SK-N-MC (cell line): ENCODE results near the gene DEPDC1.
"Not testable (repeated sequence)": the region's sequence is repeated elsewhere in the genome, so short reads cannot be mapped to it uniquely, and the experiment has no call there.

Source experiments
- DNase-seq: peaks from one replicate; pipeline ENCODE4 v3.0.0-alpha.2; 2011; ENCODE audit warnings: low read depth, low spot score
- H3K27ac ChIP-seq: fragments of 200-600 bp; sonication (generic); 2 replicates; pipeline ENCODE4 v1.5.1; 2016; ENCODE audit warnings: mixed run types
- H3K36me3 ChIP-seq: fragments of 200-600 bp; sonication (generic); 2 replicates; pipeline ENCODE4 v1.6.1; 2017; ENCODE audit warnings: antibody characterized with exemption, low read length, mixed read lengths; ENCODE audit not compliant: insufficient read depth
- H3K4me3 ChIP-seq: fragments of 200-600 bp; sonication (generic); 2 replicates; pipeline ENCODE4 v1.5.1; 2016
- H3K9ac ChIP-seq: fragments of 200-600 bp; sonication (generic); 2 replicates; pipeline ENCODE4 v1.8.0; 2017; ENCODE audit warnings: mixed run types, mixed read lengths; ENCODE audit not compliant: insufficient read length
- H3K9me3 ChIP-seq: fragments of 200-600 bp; sonication (generic); 2 replicates; pipeline ENCODE4 v1.6.1; 2017; ENCODE audit warnings: low read depth, mild to moderate bottlenecking, antibody characterized with exemption, low read length, moderate library complexity, mixed read lengths
- EZH2 ChIP-seq: fragments of 200-600 bp; sonication (generic); IDR thresholded peaks from one replicate; pipeline ENCODE4 v1.6.1; 2017; ENCODE audit warnings: antibody characterized with exemption
- FOXP2 ChIP-seq: optimal IDR thresholded peaks from 2 replicates; pipeline ENCODE3; 2011; ENCODE audit warnings: mild to moderate bottlenecking, moderate library complexity; ENCODE audit not compliant: insufficient read depth; ENCODE audit errors: extremely low read length, control extremely low read depth
- POLR2AphosphoS5 ChIP-seq: IDR thresholded peaks from 2 replicates; pipeline ENCODE4 v1.6.1; 2012; ENCODE audit warnings: mild to moderate bottlenecking, low read depth, low read length, borderline replicate concordance

DEPDC1 gene

DNA sequence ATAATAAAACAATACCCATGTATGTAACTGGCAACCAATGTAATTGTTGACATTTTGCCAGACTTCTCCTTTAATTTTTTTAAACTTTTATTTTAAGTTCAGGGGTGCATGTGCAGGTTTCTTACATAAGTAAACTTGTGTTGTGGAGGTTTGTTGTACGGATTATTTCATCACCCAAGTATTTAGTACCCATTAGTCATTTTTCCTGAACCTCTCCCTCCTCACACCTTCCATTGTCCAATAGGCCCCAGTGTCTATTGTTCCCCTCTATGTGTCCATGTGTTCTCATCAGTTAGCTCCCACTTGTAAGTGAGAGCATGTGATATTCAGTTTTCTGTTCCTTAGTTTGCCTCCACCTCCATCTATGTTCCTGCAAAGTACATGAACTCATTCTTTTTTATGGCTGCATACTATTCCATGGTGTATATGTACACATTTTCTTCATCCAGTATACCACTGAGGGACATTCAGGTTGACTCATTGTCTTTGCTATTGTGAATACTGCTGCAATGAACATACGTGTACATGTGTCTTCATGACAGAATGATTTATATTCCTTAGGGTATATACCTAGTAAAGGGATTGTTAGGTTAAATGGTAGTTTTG lies 6.7 kb downstream of the DEPDC1 start:
- peaks cover 89% of the 10 kb centered on the region for H3K36me3 ChIP-seq

DNA sequence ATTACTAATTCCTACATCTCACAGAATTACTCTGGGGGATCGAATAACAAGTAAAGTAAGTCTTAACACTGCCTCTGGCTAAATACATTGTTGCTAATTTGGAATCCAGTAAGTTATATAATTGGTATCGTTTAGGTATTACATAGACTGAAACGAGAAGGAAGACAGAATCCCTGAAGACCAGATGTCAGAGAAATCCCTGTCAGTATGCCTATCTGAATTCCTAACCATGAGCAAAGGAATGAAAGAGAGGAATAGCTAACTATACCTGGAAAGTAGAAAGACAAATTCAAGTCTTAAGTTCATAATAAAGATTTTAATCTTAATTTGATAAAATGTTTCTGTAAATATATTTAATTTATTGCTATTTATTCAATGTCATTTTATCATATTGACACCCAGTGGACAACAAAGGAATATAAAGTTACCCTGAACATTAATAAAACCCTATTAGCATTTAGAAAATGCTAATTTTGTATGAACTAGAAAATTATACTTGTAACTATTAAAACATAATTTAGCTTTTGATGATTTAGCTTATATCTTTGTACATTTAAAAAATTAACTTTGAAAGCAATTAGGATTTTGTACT lies 11.4 kb downstream of the DEPDC1 start:
- Histone ChIP-seq H3K36me3 (peaks cover 94% of the 10 kb centered on the region), H3K9me3 (no peaks in the 10 kb centered on the region), H3K27ac (no peak overlapping the region), H3K4me3 (no peak overlapping the region), H3K9ac (no peak overlapping the region)
- TF ChIP-seq POLR2AphosphoS5 (no peak), EZH2 (no peak), FOXP2 (no peak)
- DNase-seq, result no peak

More for the DNA sequence above, 6.7 kb downstream of the DEPDC1 start:
- no peak overlapping the region for H3K27ac ChIP-seq
- no peak overlapping the region for H3K9ac ChIP-seq
- no peak overlapping the region for H3K4me3 ChIP-seq
- DNase-seq, result no peak
- no peaks in the 10 kb centered on the region for H3K9me3 ChIP-seq
- no peak for TF ChIP-seq FOXP2
- TF ChIP-seq EZH2, result no peak
- TF ChIP-seq POLR2AphosphoS5, result no peak

DNA sequence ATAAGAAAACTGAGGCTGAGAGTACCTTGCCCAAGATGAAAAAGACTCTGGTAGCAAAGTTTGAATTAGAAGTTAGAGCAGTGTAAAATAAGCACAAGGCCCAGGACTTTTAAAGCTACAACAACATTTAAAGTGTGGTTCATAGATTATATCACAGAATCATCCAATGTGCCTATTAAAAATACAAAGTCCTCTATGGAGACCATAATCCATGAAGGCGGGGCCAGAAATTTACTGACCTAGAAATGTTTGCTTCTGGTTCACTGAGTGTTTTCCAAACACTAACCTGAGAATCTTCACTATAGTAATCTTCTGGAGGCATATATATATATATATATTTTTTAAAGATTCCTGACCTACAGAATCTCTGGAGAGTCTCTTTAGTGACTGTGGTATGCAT lies 12.3 kb downstream of the DEPDC1 start:
- DNase-seq, result no peak
- no peak overlapping the region for H3K4me3 ChIP-seq
- no peaks in the 10 kb centered on the region for H3K9me3 ChIP-seq
- H3K9ac ChIP-seq, result no peak overlapping the region
- peaks cover 94% of the 10 kb centered on the region for H3K36me3 ChIP-seq
- H3K27ac ChIP-seq, result no peak overlapping the region
- TF ChIP-seq FOXP2, result no peak
- no peak for TF ChIP-seq POLR2AphosphoS5
- TF ChIP-seq EZH2, result no peak

DNA sequence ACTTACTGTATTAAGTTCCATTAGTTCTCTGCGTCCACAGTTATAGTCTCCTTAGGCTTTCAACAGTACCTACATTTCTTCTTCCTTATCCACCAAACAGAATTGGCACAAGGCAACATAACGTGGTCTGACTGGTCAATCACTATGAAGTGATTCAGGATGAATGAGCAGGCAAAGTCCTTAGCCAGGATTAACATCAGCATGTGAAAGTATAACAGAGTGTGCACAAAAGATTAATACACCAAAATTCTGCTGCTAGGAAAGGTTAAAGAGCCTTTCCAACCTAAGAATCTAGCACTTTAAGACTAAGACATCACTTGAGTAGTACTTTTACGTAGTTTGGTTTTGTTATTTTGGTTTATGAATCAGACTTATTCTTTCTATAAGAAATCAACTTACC lies 15.8 kb downstream of the DEPDC1 start:
- Histone ChIP-seq H3K9ac (no peak overlapping the region), H3K36me3 (peaks cover 94% of the 10 kb centered on the region), H3K27ac (no peak overlapping the region), H3K9me3 (no peaks in the 10 kb centered on the region), H3K4me3 (no peak overlapping the region)
- no peak for DNase-seq
- no peak for TF ChIP-seq FOXP2
- no peak for TF ChIP-seq EZH2
- no peak for TF ChIP-seq POLR2AphosphoS5

DNA sequence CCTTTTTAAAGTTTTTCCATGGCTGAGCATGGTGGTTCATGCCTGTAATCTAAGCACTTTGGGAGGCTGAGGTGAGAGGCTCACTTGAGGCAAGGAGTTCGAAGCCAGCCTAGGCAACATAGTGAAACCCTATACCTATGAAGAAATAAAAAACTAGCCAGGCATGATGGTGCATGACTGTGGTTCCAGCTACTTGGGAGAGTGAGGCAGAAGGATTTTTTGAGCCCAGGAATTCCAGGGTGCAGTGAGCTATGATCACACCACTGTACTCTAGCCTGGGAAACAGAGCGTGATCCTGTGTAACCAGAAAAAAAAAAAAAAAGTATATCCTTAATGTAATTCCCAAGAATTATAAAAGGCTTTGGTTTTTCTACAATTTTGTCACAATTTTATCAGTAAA lies 17.4 kb downstream of the DEPDC1 start:
- Histone ChIP-seq H3K27ac (no peak overlapping the region), H3K9ac (no peak overlapping the region), H3K9me3 (no peaks in the 10 kb centered on the region), H3K4me3 (no peak overlapping the region), H3K36me3 (peaks cover 87% of the 10 kb centered on the region)
- no peak for TF ChIP-seq FOXP2
- no peak for TF ChIP-seq POLR2AphosphoS5
- TF ChIP-seq EZH2, result no peak
- DNase-seq, result no peak

DNA sequence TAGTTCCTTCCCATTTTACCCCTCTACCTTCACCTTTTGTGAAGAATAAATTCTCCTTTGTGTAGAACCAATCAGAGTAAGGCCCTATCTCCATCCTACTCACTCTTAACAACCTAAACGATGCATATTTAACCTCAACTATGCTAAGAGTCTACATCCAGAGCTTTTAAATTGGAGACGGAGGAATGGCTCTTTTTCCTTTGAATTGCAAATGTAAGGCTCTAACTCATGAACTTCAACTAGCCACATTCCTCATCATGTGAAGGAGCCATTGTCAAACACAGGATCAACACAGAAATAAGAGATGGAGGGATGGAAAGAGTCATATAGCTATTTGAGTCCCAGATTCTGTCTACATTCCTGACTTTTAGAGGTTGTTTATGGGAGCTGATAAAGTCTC lies 18.2 kb downstream of the DEPDC1 start:
- no peak overlapping the region for H3K27ac ChIP-seq
- H3K36me3 ChIP-seq, result peaks cover 83% of the 10 kb centered on the region
- H3K9me3 ChIP-seq, result no peaks in the 10 kb centered on the region
- no peak for DNase-seq
- H3K4me3 ChIP-seq, result no peak overlapping the region
- no peak overlapping the region for H3K9ac ChIP-seq
- TF ChIP-seq FOXP2, result no peak
- no peak for TF ChIP-seq EZH2
- no peak for TF ChIP-seq POLR2AphosphoS5

DNA sequence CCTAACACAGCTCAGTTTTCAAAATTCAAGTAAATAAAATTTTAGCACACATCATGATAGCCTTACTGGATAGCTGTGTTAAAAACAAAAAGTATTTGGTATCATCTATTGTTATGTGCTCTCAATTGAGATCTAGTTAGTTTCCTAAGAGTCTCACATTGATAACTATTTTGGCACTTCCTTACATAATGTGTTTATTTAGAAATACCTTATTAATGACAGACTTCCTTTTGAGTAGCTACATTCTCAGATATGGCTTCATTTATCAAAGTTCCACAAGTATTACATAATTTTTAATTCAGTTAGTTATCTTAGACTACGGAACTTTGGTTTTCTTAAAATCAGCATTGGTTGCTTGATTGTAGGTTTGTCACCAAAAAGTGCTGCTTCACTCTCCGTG lies 20.3 kb downstream of the DEPDC1 start:
- not testable (repeated sequence) for DNase-seq, H3K27ac ChIP-seq, H3K9ac ChIP-seq, H3K9me3 ChIP-seq, H3K4me3 ChIP-seq
- peaks cover 63% of the 10 kb centered on the region for H3K36me3 ChIP-seq

DNA sequence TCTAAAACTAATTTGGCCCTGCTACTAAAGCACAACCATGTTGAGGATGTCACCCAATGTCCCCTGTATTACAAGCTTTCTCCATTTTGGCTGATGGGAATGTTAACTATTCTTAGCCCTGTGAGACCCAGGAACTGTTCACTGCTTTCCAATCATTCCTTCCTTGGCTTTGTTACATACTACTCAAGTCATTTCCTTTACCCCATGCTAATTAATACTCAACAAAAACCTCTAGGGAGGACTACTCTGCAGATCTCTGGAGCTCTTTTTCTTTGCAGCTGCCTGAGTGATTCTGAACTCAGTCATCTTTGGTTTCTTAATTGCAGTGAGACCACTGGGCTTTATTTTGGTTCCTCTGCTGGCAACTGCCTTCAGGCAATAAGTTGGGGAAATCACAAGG lies 23.8 kb downstream of the DEPDC1 start:
- DNase-seq, result no peak
- no peak overlapping the region for H3K27ac ChIP-seq

DNA sequence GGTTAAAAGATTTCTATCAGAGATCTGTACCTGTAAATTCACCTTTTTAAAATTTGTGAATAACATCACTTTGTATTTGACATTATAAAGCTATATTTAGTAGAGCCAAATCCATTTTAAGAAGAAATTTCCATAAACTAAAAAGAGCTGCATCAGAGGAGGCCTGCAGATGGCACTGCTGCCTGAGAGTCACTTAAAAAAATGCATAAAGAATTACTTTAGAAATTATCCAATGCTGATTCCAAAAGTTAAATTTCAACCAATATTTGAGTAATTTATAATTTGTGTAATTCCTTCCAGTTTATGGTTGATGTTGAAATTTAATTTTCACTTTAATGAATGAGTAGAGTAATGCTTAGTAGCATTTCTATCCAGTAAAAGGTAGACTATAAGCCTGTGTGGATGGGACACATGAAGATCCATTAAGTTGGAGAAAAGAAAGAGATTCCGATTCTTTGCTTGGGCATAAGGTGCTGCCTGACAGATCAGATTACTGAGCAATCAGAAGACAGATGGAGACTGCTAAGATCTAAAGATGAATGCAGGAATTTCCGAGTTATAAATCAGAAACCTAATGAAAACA lies 26.4 kb downstream of the DEPDC1 start:
- Histone ChIP-seq H3K36me3 (peaks cover 6% of the 10 kb centered on the region; the same call in 1 of the 2 replicates), H3K9ac (no peak overlapping the region), H3K4me3 (no peak overlapping the region), H3K9me3 (no peaks in the 10 kb centered on the region), H3K27ac (no peak overlapping the region)
- TF ChIP-seq FOXP2, result no peak
- TF ChIP-seq POLR2AphosphoS5, result no peak
- no peak for TF ChIP-seq EZH2
- no peak for DNase-seq

More for the DNA sequence above, 23.8 kb downstream of the DEPDC1 start:
- no peak overlapping the region for H3K4me3 ChIP-seq
- H3K9me3 ChIP-seq, result no peaks in the 10 kb centered on the region
- no peak for TF ChIP-seq EZH2
- TF ChIP-seq FOXP2, result no peak
- no peak for TF ChIP-seq POLR2AphosphoS5
- H3K9ac ChIP-seq, result no peak overlapping the region
- peaks cover 28% of the 10 kb centered on the region for H3K36me3 ChIP-seq
